HG03378 (cell line): Measurements from ENCODE around the gene EIF6.
"Not testable (repeated sequence)": the region's sequence is repeated elsewhere in the genome, so short reads cannot be mapped to it uniquely, and the experiment has no call there.

Experiments used
- ATAC-seq: cut with Tn5 transposase; IDR thresholded peaks from one replicate; pipeline ENCODE4 v1.9.1; 2021; ENCODE audit warnings: mild to moderate bottlenecking, moderate library complexity; ENCODE audit not compliant: unreplicated experiment

Gene EIF6

GRCh38 chr20:35284267-35284991 is at the start of gene EIF6:
TSS of gene EIF6 (minus strand) at chr20:35284772. CDS start at chr20:35284487, 285 bp downstream.
- ATAC-seq, result no peak

- ATAC-seq, result no peak
Observed at GRCh38 chr20:35333606-35334005, 49.0 kb upstream of the EIF6 start.

GRCh38 chr20:35332540-35333200 is 48.1 kb upstream of the EIF6 start:
- ATAC-seq, result no peak

GRCh38 chr20:35329435-35330139 is 45.0 kb upstream of the EIF6 start:
- no peak for ATAC-seq

- no peak for ATAC-seq
Observed at GRCh38 chr20:35328689-35329088, 44.1 kb upstream of the EIF6 start.

GRCh38 chr20:35328095-35328685 is 43.6 kb upstream of the EIF6 start:
- no peak for ATAC-seq

- no peak for ATAC-seq
Observed at GRCh38 chr20:35327074-35327976, 42.8 kb upstream of the EIF6 start.

- no peak for ATAC-seq
Observed at GRCh38 chr20:35326740-35327073, 42.1 kb upstream of the EIF6 start.

- ATAC-seq, result no peak
Observed at GRCh38 chr20:35326021-35326739, 41.6 kb upstream of the EIF6 start.

- ATAC-seq, result no peak
Observed at GRCh38 chr20:35325401-35325800, 40.8 kb upstream of the EIF6 start.

- no peak for ATAC-seq
Observed at GRCh38 chr20:35320396-35321126, 36.0 kb upstream of the EIF6 start.

- ATAC-seq, result no peak
Observed at GRCh38 chr20:35319871-35320197, 35.3 kb upstream of the EIF6 start.

- ATAC-seq, result no peak
Observed at GRCh38 chr20:35319192-35319870, 34.8 kb upstream of the EIF6 start.

- ATAC-seq, result no peak
Observed at GRCh38 chr20:35318502-35319157, 34.1 kb upstream of the EIF6 start.

GRCh38 chr20:35317416-35318210 is 33.0 kb upstream of the EIF6 start:
- ATAC-seq, result no peak

GRCh38 chr20:35316086-35316485 is 31.5 kb upstream of the EIF6 start:
- no peak for ATAC-seq

- ATAC-seq, result not testable (repeated sequence)
Observed at GRCh38 chr20:35315632-35316020, 31.1 kb upstream of the EIF6 start.
